HG03378 (cell line): ENCODE results near the gene STAC3.

Experiments used
- ATAC-seq: cut with Tn5 transposase; IDR thresholded peaks from one replicate; pipeline ENCODE4 v1.9.1; 2021; ENCODE audit warnings: mild to moderate bottlenecking, moderate library complexity; ENCODE audit not compliant: unreplicated experiment

The STAC3 gene

GRCh38 chr12:57236201-57236924 lies 14.6 kb downstream of the STAC3 start:
- ATAC-seq = no peak

GRCh38 chr12:57235728-57236131 lies 15.3 kb downstream of the STAC3 start:
- ATAC-seq = no peak

GRCh38 chr12:57235017-57235727 lies 15.8 kb downstream of the STAC3 start:
- no peak for ATAC-seq

GRCh38 chr12:57234571-57235016 lies 16.4 kb downstream of the STAC3 start:
- no peak for ATAC-seq

- no peak for ATAC-seq
Observed at GRCh38 chr12:57234233-57234570, 16.8 kb downstream of the STAC3 start.

- no peak for ATAC-seq
Observed at GRCh38 chr12:57233357-57234232, 17.4 kb downstream of the STAC3 start.

GRCh38 chr12:57232156-57232756 lies 18.7 kb downstream of the STAC3 start:
- ATAC-seq = no peak

GRCh38 chr12:57231276-57232021 lies 19.5 kb downstream of the STAC3 start:
- ATAC-seq = no peak

- ATAC-seq = no peak
Observed at GRCh38 chr12:57230381-57231155, 20.4 kb downstream of the STAC3 start.

- peak; percentile 56 for ATAC-seq
Observed at GRCh38 chr12:57229634-57230380, 21.2 kb downstream of the STAC3 start, which contains the start of gene SHMT2. SHMT2 (plus strand) TSS chr12:57229711; CDS start chr12:57229779, 68 bp downstream.

- ATAC-seq = no peak
Observed at GRCh38 chr12:57229046-57229633, 21.8 kb downstream of the STAC3 start.

GRCh38 chr12:57227315-57228115 lies 23.5 kb downstream of the STAC3 start:
- no peak for ATAC-seq

- no peak for ATAC-seq
Observed at GRCh38 chr12:57226588-57227314, 24.2 kb downstream of the STAC3 start.

- ATAC-seq = no peak
Observed at GRCh38 chr12:57225680-57226210, 25.2 kb downstream of the STAC3 start.

GRCh38 chr12:57224973-57225679 lies 25.9 kb downstream of the STAC3 start:
- no peak for ATAC-seq
